Spleen (tissue), 11 donors: ENCODE measurements around the gene MEA1. TPM values are rescaled to one million over a fixed set of nuclear protein-coding genes. Genes with fewer than 3 reads are reported as not detected.

Experiments
- DNase-seq: peaks from one replicate; pipeline ENCODE4 v3.0.0-alpha.2; 2020
- H3K27ac ChIP-seq, 8 donors: fragments of 200-600 bp; sonication (generic) in 7 of 8; 1 replicate in 4 of 8; 2 replicates in 4 of 8; pipeline versions ENCODE4 v1.5.0 to v1.8.0; 2016 to 2021; ENCODE audit warnings: inconsistent platforms in 4 of 8, mild to moderate bottlenecking in 4 of 8, moderate library complexity in 1 of 8
- H3K27me3 ChIP-seq, 7 donors: fragments of 200-600 bp; sonication (generic) in 6 of 7; replicated peaks in 1 of 7; 1 replicate in 4 of 7; 2 replicates in 3 of 7; pipeline versions ENCODE4 v1.5.0 to v1.8.0; 2016 to 2021; ENCODE audit warnings: inconsistent platforms in 3 of 7, mild to moderate bottlenecking in 1 of 7
- H3K36me3 ChIP-seq, 6 donors: fragments of 200-600 bp; sonication (generic) in 5 of 6; 1 replicate in 4 of 6; 2 replicates in 2 of 6; pipeline versions ENCODE4 v1.5.0 to v1.8.0; 2016 to 2021; ENCODE audit warnings: inconsistent platforms in 2 of 6
- H3K4me1 ChIP-seq, 6 donors: fragments of 200-600 bp; sonication (generic) in 5 of 6; 1 replicate in 3 of 6; 2 replicates in 3 of 6; pipeline versions ENCODE4 v1.5.0 to v1.8.0; 2016 to 2021; ENCODE audit warnings: inconsistent platforms in 3 of 6
- H3K4me3 ChIP-seq, 8 donors: fragments of 200-600 bp; sonication (generic) in 7 of 8; 1 replicate in 4 of 8; 2 replicates in 4 of 8; pipeline versions ENCODE4 v1.5.0 to v1.8.0; 2016 to 2021; ENCODE audit warnings: inconsistent platforms in 4 of 8, mild to moderate bottlenecking in 4 of 8, moderate library complexity in 2 of 8
- H3K9me3 ChIP-seq, 8 donors: fragments of 200-600 bp; sonication (generic) in 7 of 8; 1 replicate in 4 of 8; 2 replicates in 4 of 8; pipeline versions ENCODE4 v1.5.0 to v1.8.0; 2016 to 2021; ENCODE audit warnings: inconsistent platforms in 4 of 8
- CTCF ChIP-seq, 11 experiments: fragments of 200-600 bp in 7 of 11; fragments of 450-650 bp in 4 of 11; sonication (generic) in 4 of 11; IDR thresholded peaks in 8 of 11; conservative IDR thresholded peaks in 3 of 11; 1 replicate in 7 of 11; 2 replicates in 4 of 11; pipeline versions ENCODE4 v1.4.0 to v1.8.0; 2016 to 2021; ENCODE audit warnings: antibody characterized with exemption in 11 of 11, inconsistent platforms in 4 of 11, mild to moderate bottlenecking in 1 of 11
- POLR2A ChIP-seq, 3 donors: fragments of 450-650 bp; IDR thresholded peaks; one replicate each; pipeline ENCODE4 v1.5.1; 2017; ENCODE audit warnings: antibody characterized with exemption in 3 of 3, mild to moderate bottlenecking in 1 of 3
- POLR2AphosphoS5 ChIP-seq, 3 donors: sonication (generic); formaldehyde crosslinking; IDR thresholded peaks; one replicate each; pipeline ENCODE4 v1.5.1; 2017; ENCODE audit warnings: antibody characterized with exemption in 3 of 3
- WGBS, 5 donors: extraction: QIAGEN DNeasy Blood & Tissue Kit in 3 of 5; methylation state at CpG; one replicate each; pipeline versions ENCODE4 v1.1.5 to v1.1.7; 2013 to 2018; 5-methylcytosine and 5-hydroxymethylcytosine counted together
- intact Hi-C: fragments of 100-400 bp; cut with DNase I; formaldehyde crosslinking; loops from one replicate; pipeline ENCODE4 v1.15.0; 2023; ENCODE audit warnings: low total_unique reads
- polyA plus RNA-seq, 3 donors: library from polyadenylated mRNA; stranded (reverse); fragments of 200-250 nt; gene quantifications; one replicate each; pipeline ENCODE4 v1.2.1, GENCODE V29; 2013
- total RNA-seq, 7 donors: library from RNA; depleted of rRNA in 3 of 7; stranded (reverse); fragments of >200 nt in 3 of 7; fragmentation: NEBNext Ultra II Directional in 4 of 7; extraction: Animal tissue kit (Norgen Biotek cat#: 25700) in 4 of 7; gene quantifications; one replicate each; pipeline versions ENCODE4 v1.1.0 to v1.2.1, GENCODE V29; 2016 to 2021
- donor health status: healthy with polysubstance abuse.
- donor health status: DM: no; HTN: no; CAD: no; lungs with moderate emphysema.
- donor health status: DM: no; HTN: no; CAD: no.
- donor health status: Bipolar disorder and iron deficiency.
- donor health status: healthy.
- donor health status: DM: no; HTN: no; CAD: no.
- donor health status: DM: yes; HTN: yes; CAD: no.

MEA1 gene
- total and polyA plus RNA-seq, 10 donors, result 33.3 to 89.4 (median 43.4) TPM

GRCh38 chr6:42962502-42963178 lies 51.1 kb downstream of the MEA1 start:
- no peak for TF ChIP-seq CTCF (IDR thresholded peaks at IDR 0.05 in 8 of 11, conservative IDR thresholded peaks at IDR 0.05 in 3 of 11)
- no peak for TF ChIP-seq POLR2AphosphoS5 (IDR thresholded peaks at IDR 0.05)
- no peak for TF ChIP-seq POLR2A (IDR thresholded peaks at IDR 0.05)
- DNase-seq, result peak; percentile 43
- no peak overlapping the region for H3K27ac ChIP-seq
- H3K4me1 ChIP-seq, result peaks cover 11 to 21% (median 19%) of the 10 kb centered on the region in 6 donors
- H3K9me3 ChIP-seq, result no peaks in the 10 kb centered on the region
- no peak overlapping the region for H3K4me3 ChIP-seq
- intact Hi-C loops, result no loop called here
- H3K36me3 ChIP-seq, result peaks cover 0 to 60% (median 40%) of the 10 kb centered on the region in 6 donors
- H3K27me3 ChIP-seq, result peaks cover 0 to 13% (median 0%) of the 10 kb centered on the region in 7 donors
- 91 to 97% (median 93%) methylated on average over 9 to 13 of the region's 13 CpGs for WGBS, 5 donors

GRCh38 chr6:42962096-42962495 lies 51.6 kb downstream of the MEA1 start:
- 86 to 95% (median 93%) methylated on average over 12 of the region's 12 CpGs for WGBS, 5 donors
- H3K4me1 ChIP-seq, result peaks cover 11 to 21% (median 19%) of the 10 kb centered on the region in 6 donors
- intact Hi-C loops, result no loop called here
- no peaks in the 10 kb centered on the region for H3K9me3 ChIP-seq
- H3K4me3 ChIP-seq, result no peak overlapping the region
- TF ChIP-seq POLR2AphosphoS5 (IDR thresholded peaks at IDR 0.05) (no peak), CTCF (IDR thresholded peaks at IDR 0.05 in 8 of 11, conservative IDR thresholded peaks at IDR 0.05 in 3 of 11) (no peak), POLR2A (IDR thresholded peaks at IDR 0.05) (no peak)
- DNase-seq, result peak; percentile 48
- peaks cover 0 to 54% (median 34%) of the 10 kb centered on the region in 6 donors for H3K36me3 ChIP-seq
- H3K27me3 ChIP-seq, result peaks cover 0 to 13% (median 0%) of the 10 kb centered on the region in 7 donors
- H3K27ac ChIP-seq, result no peak overlapping the region

Other genes with a start within 250 kb of the MEA1 start
- 10 to 100 TPM; 20.0 to 27.5 (median 25.3) TPM for gene BICRAL, start 231.9 kb downstream of the MEA1 start, total RNA-seq
- gene BICRAL, start 231.9 kb downstream of the MEA1 start, polyA plus RNA-seq, result 1 to 10 TPM; 3.4 to 4.8 (median 3.4) TPM
- 10 to 100 TPM; 63.4 to 92.4 (median 73.0) TPM for gene RPL7L1, start 134.3 kb downstream of the MEA1 start, total RNA-seq
- gene RPL7L1, start 134.3 kb downstream of the MEA1 start, polyA plus RNA-seq, result 10 to 100 TPM; 27.6 to 63.0 (median 33.3) TPM
- gene PTCRA, start 97.9 kb downstream of the MEA1 start, total RNA-seq, result 10 to 100 TPM in 1 of 7 donors, 1 to 10 TPM in 6; 3.2 to 15.5 (median 6.4) TPM
- 1 to 10 TPM; 1.1 to 2.9 (median 2.1) TPM for gene PTCRA, start 97.9 kb downstream of the MEA1 start, polyA plus RNA-seq
- gene CNPY3, start 84.5 kb downstream of the MEA1 start, total RNA-seq, result 100 to 1,000 TPM in 5 of 7 donors, 10 to 100 TPM in 2; 82.2 to 115 (median 109) TPM
- 100 to 1,000 TPM in 1 of 3 donors, 10 to 100 TPM in 2; 94.2 to 109 (median 97.9) TPM for gene CNPY3, start 84.5 kb downstream of the MEA1 start, polyA plus RNA-seq
- 1 to 10 TPM in 6 of 7 donors, under 1 TPM in 1; 0.68 to 3.0 (median 2.0) TPM for gene GNMT, start 53.2 kb downstream of the MEA1 start, total RNA-seq
- 1 to 10 TPM; 1.2 to 2.3 (median 1.4) TPM for gene GNMT, start 53.2 kb downstream of the MEA1 start, polyA plus RNA-seq
- 10 to 100 TPM; 11.1 to 24.3 (median 19.8) TPM for gene PEX6, start 34.8 kb downstream of the MEA1 start, total RNA-seq
- 10 to 100 TPM; 12.7 to 25.5 (median 16.8) TPM for gene PEX6, start 34.8 kb downstream of the MEA1 start, polyA plus RNA-seq
- gene PPP2R5D, start 29.4 kb downstream of the MEA1 start, total RNA-seq, result 10 to 100 TPM; 23.6 to 40.2 (median 27.7) TPM
- gene PPP2R5D, start 29.4 kb downstream of the MEA1 start, polyA plus RNA-seq, result 10 to 100 TPM; 15.3 to 18.1 (median 15.6) TPM
- gene KLHDC3, start 303 bp upstream of the MEA1 start, total RNA-seq, result 10 to 100 TPM; 37.3 to 89.2 (median 68.7) TPM
- 10 to 100 TPM; 53.0 to 83.2 (median 54.8) TPM for gene KLHDC3, start 303 bp upstream of the MEA1 start, polyA plus RNA-seq
- gene RRP36, start 7.7 kb upstream of the MEA1 start, total RNA-seq, result 10 to 100 TPM; 34.9 to 63.4 (median 43.8) TPM
- gene RRP36, start 7.7 kb upstream of the MEA1 start, polyA plus RNA-seq, result 10 to 100 TPM; 32.0 to 39.5 (median 32.3) TPM
- gene CUL7, start 39.9 kb upstream of the MEA1 start, total RNA-seq, result 10 to 100 TPM; 11.8 to 23.1 (median 13.7) TPM
- gene CUL7, start 39.9 kb upstream of the MEA1 start, polyA plus RNA-seq, result 1 to 10 TPM; 3.6 to 7.7 (median 4.9) TPM
- 10 to 100 TPM; 11.0 to 43.4 (median 31.0) TPM for gene MRPL2, start 45.5 kb upstream of the MEA1 start, total RNA-seq
- gene MRPL2, start 45.5 kb upstream of the MEA1 start, polyA plus RNA-seq, result 10 to 100 TPM; 47.9 to 53.9 (median 52.7) TPM
- 10 to 100 TPM; 19.6 to 27.0 (median 21.5) TPM for gene KLC4, start 45.7 kb upstream of the MEA1 start, total RNA-seq
- gene KLC4, start 45.7 kb upstream of the MEA1 start, polyA plus RNA-seq, result 10 to 100 TPM; 13.2 to 20.0 (median 19.2) TPM
- gene PTK7, start 62.4 kb upstream of the MEA1 start, total RNA-seq, result 10 to 100 TPM; 20.4 to 66.4 (median 35.1) TPM
- 10 to 100 TPM in 1 of 3 donors, 1 to 10 TPM in 2; 6.0 to 13.0 (median 8.7) TPM for gene PTK7, start 62.4 kb upstream of the MEA1 start, polyA plus RNA-seq
- 10 to 100 TPM; 23.5 to 45.6 (median 29.6) TPM for gene SRF, start 157.3 kb upstream of the MEA1 start, total RNA-seq
- 10 to 100 TPM; 11.6 to 25.3 (median 14.3) TPM for gene SRF, start 157.3 kb upstream of the MEA1 start, polyA plus RNA-seq
- gene CUL9, start 168.2 kb upstream of the MEA1 start, total RNA-seq, result 10 to 100 TPM; 54.0 to 81.5 (median 68.5) TPM
- 100 to 1,000 TPM in 2 of 3 donors, 10 to 100 TPM in 1; 50.4 to 145 (median 113) TPM for gene CUL9, start 168.2 kb upstream of the MEA1 start, polyA plus RNA-seq
- 10 to 100 TPM; 33.2 to 94.8 (median 54.0) TPM for gene DNPH1, start 215.5 kb upstream of the MEA1 start, total RNA-seq
- 100 to 1,000 TPM; 126 to 201 (median 153) TPM for gene DNPH1, start 215.5 kb upstream of the MEA1 start, polyA plus RNA-seq
- gene TTBK1, start 229.5 kb upstream of the MEA1 start, total RNA-seq, result under 1 TPM in 6 of 7 donors, not detected in 1; 0.07 to 0.32 (median 0.11) TPM
- under 1 TPM; 0.05 to 0.19 (median 0.07) TPM for gene TTBK1, start 229.5 kb upstream of the MEA1 start, polyA plus RNA-seq